ENCODE measurements around the gene GABRB2. TPM values are rescaled to one million over a fixed set of nuclear protein-coding genes. Genes with fewer than 3 reads are reported as not detected.
A peak's percentile ranks its signal among the peaks of the same experiment; 100 is the strongest.

GABRB2 gene
- polyA plus RNA-seq, 1 donor: 3.7 TPM

DNA sequence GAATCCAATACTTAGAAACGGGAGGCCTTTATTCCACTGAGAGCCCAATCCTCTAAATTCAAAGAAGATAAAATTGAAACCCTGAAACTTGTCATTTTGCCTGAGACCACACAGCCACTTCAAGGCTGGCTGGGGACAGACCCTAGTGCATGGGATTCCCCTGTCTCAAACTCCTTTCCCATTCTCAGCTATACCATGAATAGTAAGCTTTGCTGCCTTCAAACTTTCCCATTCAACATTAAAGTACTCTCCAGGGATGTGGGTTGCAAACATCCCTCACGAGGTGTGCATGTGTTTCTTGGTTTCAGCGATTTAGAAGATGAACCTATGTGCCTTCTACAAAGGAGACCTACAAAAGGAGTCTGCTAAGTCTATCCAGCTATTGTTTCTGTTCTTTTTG lies 64.6 kb downstream of the GABRB2 start:
- H3K9me3 ChIP-seq (ENCODE audit: control insufficient read depth, low read depth, low read length): no peaks in the 10 kb centered on the region
- no peak for DNase-seq
- H3K4me1 ChIP-seq (ENCODE audit: control insufficient read depth, insufficient read depth, low read length): no peaks in the 10 kb centered on the region
- H3K27me3 ChIP-seq (ENCODE audit: control insufficient read depth, insufficient read depth, low read length): no peaks in the 10 kb centered on the region
- no peak overlapping the region for H3K4me3 ChIP-seq (ENCODE audit: low read length)
- no CpG with 5 or more reads among the region's 3 CpGs for WGBS (ENCODE audit: insufficient coverage, low lambda C conversion rate)
- H3K27ac ChIP-seq (ENCODE audit: low read length): no peak overlapping the region
- H3K36me3 ChIP-seq (ENCODE audit: control insufficient read depth, insufficient read depth, low read length): no peaks in the 10 kb centered on the region

GRCh38 chr5:161471211-161471950 lies 75.1 kb downstream of the GABRB2 start:
- Histone ChIP-seq H3K4me3 (ENCODE audit: low read length) (no peak overlapping the region), H3K36me3 (ENCODE audit: control insufficient read depth, insufficient read depth, low read length) (no peaks in the 10 kb centered on the region), H3K27me3 (ENCODE audit: control insufficient read depth, insufficient read depth, low read length) (no peaks in the 10 kb centered on the region), H3K27ac (ENCODE audit: low read length) (no peak overlapping the region), H3K4me1 (ENCODE audit: control insufficient read depth, insufficient read depth, low read length) (peaks cover 5% of the 10 kb centered on the region), H3K9me3 (ENCODE audit: control insufficient read depth, low read depth, low read length) (no peaks in the 10 kb centered on the region)
- 0% methylated on average over 1 of the region's 4 CpGs for WGBS (ENCODE audit: insufficient coverage, low lambda C conversion rate)
- peak in 1 of 2 donors; percentile 12 for DNase-seq

DNA sequence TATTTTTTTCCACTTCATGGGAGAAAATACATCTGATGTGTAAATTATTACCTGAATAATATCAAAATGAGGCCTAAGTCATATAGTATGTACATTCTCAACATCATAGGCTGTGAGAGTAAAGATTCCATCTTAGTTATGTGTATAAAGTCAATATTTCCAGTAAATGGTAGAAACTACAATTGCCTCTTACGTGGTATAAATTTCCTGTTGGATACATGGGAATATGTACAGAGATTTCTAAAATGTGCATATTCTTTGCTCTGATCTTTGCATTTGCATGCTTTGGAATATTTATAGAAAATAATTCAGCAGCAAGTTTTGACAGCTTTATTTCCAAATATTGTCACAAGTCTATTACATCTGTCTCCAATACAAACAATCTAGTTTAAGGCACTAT lies 78.8 kb downstream of the GABRB2 start:
- Histone ChIP-seq H3K27me3 (ENCODE audit: control insufficient read depth, insufficient read depth, low read length) (no peaks in the 10 kb centered on the region), H3K4me3 (ENCODE audit: low read length) (no peak overlapping the region), H3K36me3 (ENCODE audit: control insufficient read depth, insufficient read depth, low read length) (no peaks in the 10 kb centered on the region), H3K27ac (ENCODE audit: low read length) (no peak overlapping the region), H3K4me1 (ENCODE audit: control insufficient read depth, insufficient read depth, low read length) (peaks cover 5% of the 10 kb centered on the region), H3K9me3 (ENCODE audit: control insufficient read depth, low read depth, low read length) (no peaks in the 10 kb centered on the region)
- 50% methylated on average over 1 of the region's 1 CpG for WGBS (ENCODE audit: insufficient coverage, low lambda C conversion rate)
- no peak for DNase-seq

GRCh38 chr5:161460741-161461140 lies 85.8 kb downstream of the GABRB2 start:
- no peaks in the 10 kb centered on the region for H3K27me3 ChIP-seq (ENCODE audit: control insufficient read depth, insufficient read depth, low read length)
- WGBS (ENCODE audit: insufficient coverage, low lambda C conversion rate): no CpG with 5 or more reads among the region's 1 CpG

GRCh38 chr5:161446655-161447054 lies 99.9 kb downstream of the GABRB2 start:
- no peaks in the 10 kb centered on the region for H3K27me3 ChIP-seq (ENCODE audit: control insufficient read depth, insufficient read depth, low read length)
- no peak overlapping the region for H3K4me3 ChIP-seq (ENCODE audit: low read length)
- H3K36me3 ChIP-seq (ENCODE audit: control insufficient read depth, insufficient read depth, low read length): no peaks in the 10 kb centered on the region
- no peaks in the 10 kb centered on the region for H3K4me1 ChIP-seq (ENCODE audit: control insufficient read depth, insufficient read depth, low read length)
- WGBS (ENCODE audit: insufficient coverage, low lambda C conversion rate): no CpG with 5 or more reads among the region's 1 CpG
- no peaks in the 10 kb centered on the region for H3K9me3 ChIP-seq (ENCODE audit: control insufficient read depth, low read depth, low read length)
- DNase-seq: no peak
- H3K27ac ChIP-seq (ENCODE audit: low read length): no peak overlapping the region

More at GRCh38 chr5:161460741-161461140, 85.8 kb downstream of the GABRB2 start:
- no peak overlapping the region for H3K4me3 ChIP-seq (ENCODE audit: low read length)
- H3K27ac ChIP-seq (ENCODE audit: low read length): no peak overlapping the region
- H3K9me3 ChIP-seq (ENCODE audit: control insufficient read depth, low read depth, low read length): no peaks in the 10 kb centered on the region
- H3K4me1 ChIP-seq (ENCODE audit: control insufficient read depth, insufficient read depth, low read length): no peaks in the 10 kb centered on the region
- H3K36me3 ChIP-seq (ENCODE audit: control insufficient read depth, insufficient read depth, low read length): no peaks in the 10 kb centered on the region
- DNase-seq: no peak

DNA sequence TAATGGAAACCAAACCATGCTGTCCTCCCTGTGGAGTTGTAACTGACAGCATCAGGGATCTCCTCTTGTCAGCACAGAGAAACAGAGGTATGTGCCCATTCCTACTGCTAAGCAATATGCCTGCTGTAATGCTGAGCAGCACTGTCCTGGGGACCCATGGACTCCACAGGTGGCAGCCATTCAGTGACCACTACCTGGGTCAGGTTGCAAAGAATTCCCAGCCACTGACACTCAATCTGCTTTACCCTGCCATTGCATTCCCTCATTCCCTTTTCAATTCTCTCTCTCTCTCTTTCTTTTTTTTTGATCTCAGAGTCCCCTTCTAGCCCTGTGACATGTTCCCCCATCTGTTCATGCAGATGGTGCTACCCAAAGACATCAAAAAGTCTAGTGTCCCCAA lies 104.1 kb downstream of the GABRB2 start:
- no peak overlapping the region for H3K4me3 ChIP-seq (ENCODE audit: low read length)
- DNase-seq: no peak
- H3K4me1 ChIP-seq (ENCODE audit: control insufficient read depth, insufficient read depth, low read length): no peaks in the 10 kb centered on the region
- no peaks in the 10 kb centered on the region for H3K36me3 ChIP-seq (ENCODE audit: control insufficient read depth, insufficient read depth, low read length)
- no peak overlapping the region for H3K27ac ChIP-seq (ENCODE audit: low read length)
- H3K9me3 ChIP-seq (ENCODE audit: control insufficient read depth, low read depth, low read length): peaks cover 4% of the 10 kb centered on the region
- H3K27me3 ChIP-seq (ENCODE audit: control insufficient read depth, insufficient read depth, low read length): no peaks in the 10 kb centered on the region

DNA sequence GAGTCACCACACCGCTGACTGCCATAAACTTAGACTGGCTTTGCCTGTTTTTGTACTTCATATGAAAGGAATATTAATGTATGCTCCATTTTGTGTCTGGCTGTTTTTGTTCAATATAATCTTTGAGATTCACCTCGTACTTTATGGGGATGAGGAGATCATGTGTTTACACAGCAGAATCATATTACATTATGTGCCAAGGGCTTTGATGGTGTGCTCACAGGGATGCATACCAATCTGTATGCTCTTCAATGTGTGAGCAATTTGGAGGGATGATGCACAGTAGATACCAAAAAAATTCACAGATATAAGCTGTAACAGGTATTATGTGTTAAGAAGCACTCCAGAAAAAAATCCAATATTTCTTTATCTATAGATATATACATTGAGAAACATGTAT lies 113.7 kb downstream of the GABRB2 start:
- WGBS (ENCODE audit: insufficient coverage, low lambda C conversion rate): 100% methylated on average over 1 of the region's 2 CpGs

DNA sequence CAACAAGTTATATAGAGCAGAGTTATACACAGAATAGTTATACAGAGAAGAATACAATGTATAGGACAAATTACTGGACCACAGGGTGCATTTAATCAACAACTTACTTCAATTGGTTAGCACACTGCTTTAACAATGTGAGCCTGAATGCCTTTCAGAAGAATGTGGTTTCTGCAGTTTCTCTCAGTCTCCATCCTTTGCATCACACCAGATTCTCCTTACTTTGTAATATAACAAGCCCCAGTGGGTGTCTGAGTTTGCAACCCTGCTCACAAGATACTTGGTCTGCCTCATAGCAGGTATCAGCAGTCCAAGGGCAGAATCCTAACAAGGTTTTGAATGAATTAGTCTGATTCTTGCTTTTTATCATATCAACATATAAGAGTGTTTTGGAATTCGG lies 114.6 kb downstream of the GABRB2 start:
- no peak overlapping the region for H3K4me3 ChIP-seq (ENCODE audit: low read length)
- H3K36me3 ChIP-seq (ENCODE audit: control insufficient read depth, insufficient read depth, low read length): no peaks in the 10 kb centered on the region
- 83% methylated on average over 1 of the region's 1 CpG for WGBS (ENCODE audit: insufficient coverage, low lambda C conversion rate)
- no peak overlapping the region for H3K27ac ChIP-seq (ENCODE audit: low read length)
- no peak for DNase-seq
- H3K4me1 ChIP-seq (ENCODE audit: control insufficient read depth, insufficient read depth, low read length): no peaks in the 10 kb centered on the region
- H3K27me3 ChIP-seq (ENCODE audit: control insufficient read depth, insufficient read depth, low read length): no peaks in the 10 kb centered on the region
- H3K9me3 ChIP-seq (ENCODE audit: control insufficient read depth, low read depth, low read length): no peaks in the 10 kb centered on the region

More for the DNA sequence above, 113.7 kb downstream of the GABRB2 start:
- no peaks in the 10 kb centered on the region for H3K9me3 ChIP-seq (ENCODE audit: control insufficient read depth, low read depth, low read length)
- no peak overlapping the region for H3K27ac ChIP-seq (ENCODE audit: low read length)
- H3K4me3 ChIP-seq (ENCODE audit: low read length): no peak overlapping the region
- DNase-seq: no peak
- H3K36me3 ChIP-seq (ENCODE audit: control insufficient read depth, insufficient read depth, low read length): no peaks in the 10 kb centered on the region
- no peaks in the 10 kb centered on the region for H3K27me3 ChIP-seq (ENCODE audit: control insufficient read depth, insufficient read depth, low read length)
- H3K4me1 ChIP-seq (ENCODE audit: control insufficient read depth, insufficient read depth, low read length): no peaks in the 10 kb centered on the region

GRCh38 chr5:161421067-161421466 lies 125.5 kb downstream of the GABRB2 start:
- no peaks in the 10 kb centered on the region for H3K9me3 ChIP-seq (ENCODE audit: control insufficient read depth, low read depth, low read length)
- 80% methylated on average over 1 of the region's 4 CpGs for WGBS (ENCODE audit: insufficient coverage, low lambda C conversion rate)

GRCh38 chr5:161420521-161420920 lies 126.0 kb downstream of the GABRB2 start:
- H3K27ac ChIP-seq (ENCODE audit: low read length): no peak overlapping the region
- DNase-seq: no peak
- no CpG with 5 or more reads among the region's 3 CpGs for WGBS (ENCODE audit: insufficient coverage, low lambda C conversion rate)

More at GRCh38 chr5:161421067-161421466, 125.5 kb downstream of the GABRB2 start:
- Histone ChIP-seq H3K36me3 (ENCODE audit: control insufficient read depth, insufficient read depth, low read length) (no peaks in the 10 kb centered on the region), H3K27me3 (ENCODE audit: control insufficient read depth, insufficient read depth, low read length) (no peaks in the 10 kb centered on the region), H3K4me3 (ENCODE audit: low read length) (no peak overlapping the region), H3K27ac (ENCODE audit: low read length) (no peak overlapping the region), H3K4me1 (ENCODE audit: control insufficient read depth, insufficient read depth, low read length) (no peaks in the 10 kb centered on the region)
- DNase-seq: no peak

GRCh38 chr5:161414896-161415295 lies 131.6 kb downstream of the GABRB2 start:
- Histone ChIP-seq H3K27ac (ENCODE audit: low read length) (no peak overlapping the region), H3K9me3 (ENCODE audit: control insufficient read depth, low read depth, low read length) (no peaks in the 10 kb centered on the region), H3K4me3 (ENCODE audit: low read length) (no peak overlapping the region), H3K27me3 (ENCODE audit: control insufficient read depth, insufficient read depth, low read length) (no peaks in the 10 kb centered on the region), H3K36me3 (ENCODE audit: control insufficient read depth, insufficient read depth, low read length) (no peaks in the 10 kb centered on the region), H3K4me1 (ENCODE audit: control insufficient read depth, insufficient read depth, low read length) (no peaks in the 10 kb centered on the region)
- no CpG with 5 or more reads among the region's 3 CpGs for WGBS (ENCODE audit: insufficient coverage, low lambda C conversion rate)
- no peak for DNase-seq

More at GRCh38 chr5:161420521-161420920, 126.0 kb downstream of the GABRB2 start:
- H3K9me3 ChIP-seq (ENCODE audit: control insufficient read depth, low read depth, low read length): no peaks in the 10 kb centered on the region
- no peaks in the 10 kb centered on the region for H3K4me1 ChIP-seq (ENCODE audit: control insufficient read depth, insufficient read depth, low read length)
- H3K36me3 ChIP-seq (ENCODE audit: control insufficient read depth, insufficient read depth, low read length): no peaks in the 10 kb centered on the region
- no peak overlapping the region for H3K4me3 ChIP-seq (ENCODE audit: low read length)
- no peaks in the 10 kb centered on the region for H3K27me3 ChIP-seq (ENCODE audit: control insufficient read depth, insufficient read depth, low read length)

All from large intestine (tissue), 3 donors.